Activated T-cell treated with anti-CD3 and anti-CD28 coated beads for 48 hours (primary cell): ENCODE data around the gene CNOT6L.
A peak's percentile ranks its signal among the peaks of the same experiment; 100 is the strongest.
"Not testable (repeated sequence)": the region's sequence is repeated elsewhere in the genome, so short reads cannot be mapped to it uniquely, and the experiment has no call there.

Experiments used
- DNase-seq: peaks from one replicate; pipeline ENCODE4 v3.0.0-alpha.2; 2020; ENCODE audit warnings: low read depth

CNOT6L gene

GRCh38 chr4:77818602-77819403 lies at the start of gene CNOT6L:
Gene CNOT6L, minus strand, starts transcription at chr4:77819368. Its CDS starts 60 bp downstream, at chr4:77819308.
- DNase-seq = peak; percentile 59

GRCh38 chr4:77865259-77865658 lies 46.1 kb upstream of the CNOT6L start:
- no peak for DNase-seq

- not testable (repeated sequence) for DNase-seq
Measured at GRCh38 chr4:77863341-77863740, 44.2 kb upstream of the CNOT6L start.

- peak; percentile 75 for DNase-seq
Measured at GRCh38 chr4:77862478-77863216, 43.5 kb upstream of the CNOT6L start, which contains the start of gene MRPL1. Gene MRPL1, plus strand, starts transcription at chr4:77862830. Its CDS starts 19 bp downstream, at chr4:77862849.

- DNase-seq = no peak
Measured at GRCh38 chr4:77861495-77861894, 42.3 kb upstream of the CNOT6L start.

GRCh38 chr4:77859256-77859655 lies 40.1 kb upstream of the CNOT6L start:
- no peak for DNase-seq

GRCh38 chr4:77856152-77856551 lies 37.0 kb upstream of the CNOT6L start:
- no peak for DNase-seq

GRCh38 chr4:77854431-77855111 lies 35.4 kb upstream of the CNOT6L start:
- no peak for DNase-seq

GRCh38 chr4:77852892-77853495 lies 33.8 kb upstream of the CNOT6L start:
- peak; percentile 45 for DNase-seq

- no peak for DNase-seq
Measured at GRCh38 chr4:77849278-77849965, 30.3 kb upstream of the CNOT6L start.

- no peak for DNase-seq
Measured at GRCh38 chr4:77848508-77848907, 29.3 kb upstream of the CNOT6L start.

- no peak for DNase-seq
Measured at GRCh38 chr4:77845929-77846328, 26.8 kb upstream of the CNOT6L start.

GRCh38 chr4:77845400-77845799 lies 26.2 kb upstream of the CNOT6L start:
- DNase-seq = no peak

- DNase-seq = no peak
Measured at GRCh38 chr4:77844363-77844762, 25.2 kb upstream of the CNOT6L start.

- no peak for DNase-seq
Measured at GRCh38 chr4:77843628-77844027, 24.5 kb upstream of the CNOT6L start.

- DNase-seq = no peak
Measured at GRCh38 chr4:77834403-77834802, 15.2 kb upstream of the CNOT6L start.

- DNase-seq = no peak
Measured at GRCh38 chr4:77833126-77833724, 14.1 kb upstream of the CNOT6L start.

GRCh38 chr4:77827343-77827742 lies 8.2 kb upstream of the CNOT6L start:
- DNase-seq = no peak

GRCh38 chr4:77826275-77826674 lies 7.1 kb upstream of the CNOT6L start:
- DNase-seq = no peak

- no peak for DNase-seq
Measured at GRCh38 chr4:77821775-77822174, 2.6 kb upstream of the CNOT6L start.
